HG03378 (cell line): ENCODE results near the gene AGT.
"Not testable (repeated sequence)": the region's sequence is repeated elsewhere in the genome, so short reads cannot be mapped to it uniquely, and the experiment has no call there.

Experiments used
- ATAC-seq: cut with Tn5 transposase; IDR thresholded peaks from one replicate; pipeline ENCODE4 v1.9.1; 2021; ENCODE audit warnings: mild to moderate bottlenecking, moderate library complexity; ENCODE audit not compliant: unreplicated experiment

Gene AGT

GRCh38 chr1:230745071-230745470, 31.1 kb upstream of the AGT start:
- no peak for ATAC-seq

GRCh38 chr1:230744382-230744781, 30.5 kb upstream of the AGT start:
- no peak for ATAC-seq

GRCh38 chr1:230743899-230744298, 30.0 kb upstream of the AGT start:
- no peak for ATAC-seq

GRCh38 chr1:230739564-230740290, 25.8 kb upstream of the AGT start:
- no peak for ATAC-seq

- no peak for ATAC-seq
These were observed 23.8 kb upstream of the AGT start for GRCh38 chr1:230737622-230738262.

GRCh38 chr1:230735447-230735846, 21.5 kb upstream of the AGT start:
- no peak for ATAC-seq

GRCh38 chr1:230730977-230731376, 17.1 kb upstream of the AGT start:
- ATAC-seq, result no peak

GRCh38 chr1:230728710-230729392, 14.9 kb upstream of the AGT start:
- no peak for ATAC-seq

- no peak for ATAC-seq
These were observed 11.5 kb upstream of the AGT start for GRCh38 chr1:230725256-230726012.

GRCh38 chr1:230721849-230722522, 8.1 kb upstream of the AGT start:
- not testable (repeated sequence) for ATAC-seq

GRCh38 chr1:230717251-230717650, 3.3 kb upstream of the AGT start:
- no peak for ATAC-seq

GRCh38 chr1:230716453-230716852, 2.5 kb upstream of the AGT start:
- ATAC-seq, result not testable (repeated sequence)

GRCh38 chr1:230715510-230715909, 1.6 kb upstream of the AGT start:
- no peak for ATAC-seq

- no peak for ATAC-seq
These were observed 391 bp downstream of the AGT start for GRCh38 chr1:230713547-230713914.

GRCh38 chr1:230713138-230713537, 784 bp downstream of the AGT start:
- ATAC-seq, result no peak

GRCh38 chr1:230712470-230712942, 1.4 kb downstream of the AGT start:
- no peak for ATAC-seq

- ATAC-seq, result no peak
These were observed 2.7 kb downstream of the AGT start for GRCh38 chr1:230711245-230711644.

GRCh38 chr1:230710543-230710904, 3.4 kb downstream of the AGT start:
- no peak for ATAC-seq

GRCh38 chr1:230709619-230710542, 4.0 kb downstream of the AGT start:
- no peak for ATAC-seq
